ENCODE results near the gene C20orf96. TPM values are rescaled to one million over a fixed set of nuclear protein-coding genes. Genes with fewer than 3 reads are reported as not detected.

The C20orf96 gene
- polyA plus RNA-seq, 1 donor (not counting 4 experiments of a cell fraction or from before 2014, with no cell fraction given): 3.6 TPM

DNA sequence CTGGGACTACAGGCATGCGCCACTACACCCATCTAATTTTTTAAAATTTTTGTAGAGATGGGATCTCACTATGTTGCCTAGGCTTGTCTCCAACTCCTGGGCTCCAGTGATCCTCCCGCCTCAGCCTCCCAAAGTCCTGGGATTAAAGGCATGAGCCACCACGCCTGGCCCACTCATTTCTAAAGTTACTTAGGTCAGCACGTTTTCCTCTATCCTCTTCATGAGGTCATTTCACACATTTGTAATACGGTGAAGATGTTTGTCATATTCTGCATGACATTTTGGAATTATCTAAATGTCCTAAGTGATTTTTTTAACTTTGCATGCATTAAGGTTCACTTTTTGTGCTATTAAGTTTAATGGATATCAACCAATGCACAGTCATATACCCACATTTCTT is 22.9 kb upstream of the C20orf96 start:
- TF ChIP-seq, protein P1, sequence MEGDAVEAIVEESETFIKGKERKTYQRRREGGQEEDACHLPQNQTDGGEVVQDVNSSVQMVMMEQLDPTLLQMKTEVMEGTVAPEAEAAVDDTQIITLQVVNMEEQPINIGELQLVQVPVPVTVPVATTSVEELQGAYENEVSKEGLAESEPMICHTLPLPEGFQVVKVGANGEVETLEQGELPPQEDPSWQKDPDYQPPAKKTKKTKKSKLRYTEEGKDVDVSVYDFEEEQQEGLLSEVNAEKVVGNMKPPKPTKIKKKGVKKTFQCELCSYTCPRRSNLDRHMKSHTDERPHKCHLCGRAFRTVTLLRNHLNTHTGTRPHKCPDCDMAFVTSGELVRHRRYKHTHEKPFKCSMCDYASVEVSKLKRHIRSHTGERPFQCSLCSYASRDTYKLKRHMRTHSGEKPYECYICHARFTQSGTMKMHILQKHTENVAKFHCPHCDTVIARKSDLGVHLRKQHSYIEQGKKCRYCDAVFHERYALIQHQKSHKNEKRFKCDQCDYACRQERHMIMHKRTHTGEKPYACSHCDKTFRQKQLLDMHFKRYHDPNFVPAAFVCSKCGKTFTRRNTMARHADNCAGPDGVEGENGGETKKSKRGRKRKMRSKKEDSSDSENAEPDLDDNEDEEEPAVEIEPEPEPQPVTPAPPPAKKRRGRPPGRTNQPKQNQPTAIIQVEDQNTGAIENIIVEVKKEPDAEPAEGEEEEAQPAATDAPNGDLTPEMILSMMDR (optimal IDR thresholded peaks at IDR 0.05 in 1 of 3, IDR thresholded peaks at IDR 0.05 in 1 of 3, conservative IDR thresholded peaks at IDR 0.05 in 1 of 3; ENCODE audit: extremely low read depth in 1 of 3, insufficient read depth in 2 of 3, low read length in 3 of 3): no peak
- TF ChIP-seq EZH2 (IDR thresholded peaks at IDR 0.05; ENCODE audit: low read length): no peak
- Histone ChIP-seq H2AFZ (ENCODE audit: control insufficient read depth, low read length) (no peak overlapping the region), H3K27ac (ENCODE audit: control insufficient read depth, insufficient read depth, low read length) (peak overlapping the region; percentile 62), H3K4me1 (ENCODE audit: control insufficient read depth, extremely low read depth, insufficient read depth, low read length) (peaks cover 47% of the 10 kb centered on the region), H3K36me3 (ENCODE audit: control insufficient read depth in 2 of 2, extremely low read depth in 1 of 2, insufficient read depth in 2 of 2, low read length in 2 of 2) (no peaks in the 10 kb centered on the region), H3K4me3 (ENCODE audit: control insufficient read depth in 2 of 3, extremely low read depth in 1 of 3, insufficient read depth in 2 of 3, low read depth in 1 of 3, low read length in 3 of 3) (no peak overlapping the region), H3K9me1 (ENCODE audit: control insufficient read depth, extremely low read depth, insufficient read depth, low read length) (peaks cover 4% of the 10 kb centered on the region), H3K9ac (ENCODE audit: control insufficient read depth, extremely low read depth, insufficient read depth, low read length) (no peak overlapping the region), H3K79me2 (ENCODE audit: control insufficient read depth, insufficient read depth, low read length) (no peaks in the 10 kb centered on the region), H3K9me3 (ENCODE audit: control insufficient read depth, low read depth, low read length) (no peaks in the 10 kb centered on the region), H4K20me1 (ENCODE audit: control insufficient read depth, extremely low read depth, insufficient read depth, low read length) (peaks cover 2% of the 10 kb centered on the region), H3K27me3 (ENCODE audit: control insufficient read depth, extremely low read depth, insufficient read depth, low read length) (no peaks in the 10 kb centered on the region), H3K4me2 (ENCODE audit: control insufficient read depth, extremely low read depth, insufficient read depth, low read depth, low read length) (no peak overlapping the region)
- DNase-seq (ENCODE audit: low read depth, low spot score) (no peak), FAIRE-seq (peak; percentile 23)
- dilution Hi-C loops (cut with MboI; ENCODE audit: extremely low pct_ligation_motif_present, low sequenced_read_pairs): no loop called here

DNA sequence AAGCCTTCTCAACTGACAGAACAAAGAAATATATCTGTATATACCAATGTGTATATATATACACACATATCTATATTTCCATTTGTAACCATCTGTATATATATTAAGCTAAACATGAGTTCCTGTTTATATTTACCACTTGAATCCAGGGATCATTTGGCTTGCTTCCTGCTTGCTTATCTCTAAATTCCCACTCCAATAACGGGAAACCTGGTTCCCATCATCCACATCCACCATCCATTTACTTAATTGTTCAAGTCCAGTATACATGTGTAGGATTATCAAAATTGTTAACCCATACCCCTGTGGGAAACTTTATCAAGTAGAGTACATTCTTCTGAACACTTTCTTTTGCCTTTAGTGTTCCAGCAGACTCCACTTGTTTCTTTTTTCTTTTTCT is 22.3 kb upstream of the C20orf96 start:
- dilution Hi-C loops (cut with MboI; ENCODE audit: extremely low pct_ligation_motif_present, low sequenced_read_pairs): no loop called here
- Histone ChIP-seq H3K4me1 (ENCODE audit: control insufficient read depth, extremely low read depth, insufficient read depth, low read length) (peaks cover 52% of the 10 kb centered on the region), H3K9me3 (ENCODE audit: control insufficient read depth, low read depth, low read length) (peaks cover 2% of the 10 kb centered on the region), H3K9me1 (ENCODE audit: control insufficient read depth, extremely low read depth, insufficient read depth, low read length) (peaks cover 4% of the 10 kb centered on the region), H3K9ac (ENCODE audit: control insufficient read depth, extremely low read depth, insufficient read depth, low read length) (no peak overlapping the region), H3K4me3 (ENCODE audit: control insufficient read depth in 2 of 3, extremely low read depth in 1 of 3, insufficient read depth in 2 of 3, low read depth in 1 of 3, low read length in 3 of 3) (no peak overlapping the region), H3K27ac (ENCODE audit: control insufficient read depth, insufficient read depth, low read length) (peak overlapping the region; percentile 62), H3K27me3 (ENCODE audit: control insufficient read depth, extremely low read depth, insufficient read depth, low read length) (no peaks in the 10 kb centered on the region), H3K36me3 (ENCODE audit: control insufficient read depth in 2 of 2, extremely low read depth in 1 of 2, insufficient read depth in 2 of 2, low read length in 2 of 2) (no peaks in the 10 kb centered on the region), H3K4me2 (ENCODE audit: control insufficient read depth, extremely low read depth, insufficient read depth, low read depth, low read length) (no peak overlapping the region), H4K20me1 (ENCODE audit: control insufficient read depth, extremely low read depth, insufficient read depth, low read length) (peaks cover 2% of the 10 kb centered on the region), H3K79me2 (ENCODE audit: control insufficient read depth, insufficient read depth, low read length) (no peaks in the 10 kb centered on the region), H2AFZ (ENCODE audit: control insufficient read depth, low read length) (no peak overlapping the region)
- TF ChIP-seq, protein P1 (optimal IDR thresholded peaks at IDR 0.05 in 1 of 3, IDR thresholded peaks at IDR 0.05 in 1 of 3, conservative IDR thresholded peaks at IDR 0.05 in 1 of 3; ENCODE audit: extremely low read depth in 1 of 3, insufficient read depth in 2 of 3, low read length in 3 of 3): no peak
- no peak for TF ChIP-seq EZH2 (IDR thresholded peaks at IDR 0.05; ENCODE audit: low read length)
- FAIRE-seq (no peak), DNase-seq (ENCODE audit: low read depth, low spot score) (no peak)
